ENCODE data around the gene ARFRP1. TPM values are rescaled to one million over a fixed set of nuclear protein-coding genes. Genes with fewer than 3 reads are reported as not detected.

ARFRP1 gene
- total RNA-seq, 1 experiment from 2014 or later = 74.0 TPM

DNA sequence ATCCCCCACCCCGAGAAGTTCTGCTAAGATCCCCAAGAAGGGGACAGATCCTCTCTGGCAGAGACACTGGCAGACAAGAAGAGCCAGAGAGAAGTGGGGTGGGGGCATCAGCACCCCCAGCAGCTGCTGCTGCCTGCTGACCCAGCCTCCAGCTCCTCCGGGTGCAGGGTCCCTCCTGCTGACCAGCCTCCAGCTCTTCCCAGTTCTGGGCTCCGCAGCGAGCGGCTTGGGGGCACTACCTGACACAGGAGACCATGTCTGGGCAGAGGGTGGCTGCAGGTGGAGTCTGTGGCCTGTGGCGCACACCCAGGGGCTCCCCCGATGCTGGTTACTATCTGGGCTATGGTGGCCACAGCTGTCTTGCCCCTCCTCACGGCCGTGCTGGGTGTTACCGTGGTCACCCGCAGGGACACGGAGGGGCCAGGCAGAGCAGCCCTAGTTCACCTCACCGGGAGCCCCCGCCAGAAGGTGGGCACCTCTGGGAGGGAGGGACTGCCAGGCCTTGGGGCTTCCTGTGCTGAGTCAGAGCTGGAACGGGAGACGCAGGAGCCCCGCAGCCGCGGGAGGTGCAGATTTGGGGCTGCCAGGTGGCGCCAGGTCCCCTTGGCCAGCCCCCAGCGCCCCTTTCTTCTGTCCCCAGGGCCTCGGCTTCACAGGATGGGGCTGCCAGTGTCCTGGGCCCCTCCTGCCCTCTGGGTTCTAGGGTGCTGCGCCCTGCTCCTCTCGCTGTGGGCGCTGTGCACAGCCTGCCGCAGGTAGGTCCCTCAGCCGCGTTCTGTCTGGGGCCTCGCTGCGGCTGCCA is 29.3 kb upstream of the ARFRP1 start:
- no TSS peak for BruUV-seq (replicated peaks)
- H3K36me3 Mint-ChIP-seq (ENCODE audit: insufficient read depth, unreplicated experiment) = peaks cover 65% of the 10 kb centered on the region
- TF ChIP-seq, protein P1, sequence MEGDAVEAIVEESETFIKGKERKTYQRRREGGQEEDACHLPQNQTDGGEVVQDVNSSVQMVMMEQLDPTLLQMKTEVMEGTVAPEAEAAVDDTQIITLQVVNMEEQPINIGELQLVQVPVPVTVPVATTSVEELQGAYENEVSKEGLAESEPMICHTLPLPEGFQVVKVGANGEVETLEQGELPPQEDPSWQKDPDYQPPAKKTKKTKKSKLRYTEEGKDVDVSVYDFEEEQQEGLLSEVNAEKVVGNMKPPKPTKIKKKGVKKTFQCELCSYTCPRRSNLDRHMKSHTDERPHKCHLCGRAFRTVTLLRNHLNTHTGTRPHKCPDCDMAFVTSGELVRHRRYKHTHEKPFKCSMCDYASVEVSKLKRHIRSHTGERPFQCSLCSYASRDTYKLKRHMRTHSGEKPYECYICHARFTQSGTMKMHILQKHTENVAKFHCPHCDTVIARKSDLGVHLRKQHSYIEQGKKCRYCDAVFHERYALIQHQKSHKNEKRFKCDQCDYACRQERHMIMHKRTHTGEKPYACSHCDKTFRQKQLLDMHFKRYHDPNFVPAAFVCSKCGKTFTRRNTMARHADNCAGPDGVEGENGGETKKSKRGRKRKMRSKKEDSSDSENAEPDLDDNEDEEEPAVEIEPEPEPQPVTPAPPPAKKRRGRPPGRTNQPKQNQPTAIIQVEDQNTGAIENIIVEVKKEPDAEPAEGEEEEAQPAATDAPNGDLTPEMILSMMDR (IDR thresholded peaks at IDR 0.05; ENCODE audit: unreplicated experiment) = no peak
- H3K9me3 Mint-ChIP-seq (ENCODE audit: low read depth, unreplicated experiment) = no peaks in the 10 kb centered on the region
- no peak for DNase-seq
- CTCF ChIA-PET = interaction anchor here (1.7 kb wide), 1 partner anchor 9 kb away, joined by 8 read pairs; no protein-coding TSS in a partner anchor
- intact Hi-C loops (cut with micrococcal nuclease; ENCODE audit: unreplicated experiment) = no loop called here
- H3K4me1 Mint-ChIP-seq (ENCODE audit: low read depth, unreplicated experiment) = no peaks in the 10 kb centered on the region
- no peak overlapping the region for H3K27ac Mint-ChIP-seq (ENCODE audit: unreplicated experiment)
- no peak overlapping the region for H3K4me3 Mint-ChIP-seq (ENCODE audit: low read depth, unreplicated experiment)
- no peaks in the 10 kb centered on the region for H3K27me3 Mint-ChIP-seq (ENCODE audit: unreplicated experiment)

DNA sequence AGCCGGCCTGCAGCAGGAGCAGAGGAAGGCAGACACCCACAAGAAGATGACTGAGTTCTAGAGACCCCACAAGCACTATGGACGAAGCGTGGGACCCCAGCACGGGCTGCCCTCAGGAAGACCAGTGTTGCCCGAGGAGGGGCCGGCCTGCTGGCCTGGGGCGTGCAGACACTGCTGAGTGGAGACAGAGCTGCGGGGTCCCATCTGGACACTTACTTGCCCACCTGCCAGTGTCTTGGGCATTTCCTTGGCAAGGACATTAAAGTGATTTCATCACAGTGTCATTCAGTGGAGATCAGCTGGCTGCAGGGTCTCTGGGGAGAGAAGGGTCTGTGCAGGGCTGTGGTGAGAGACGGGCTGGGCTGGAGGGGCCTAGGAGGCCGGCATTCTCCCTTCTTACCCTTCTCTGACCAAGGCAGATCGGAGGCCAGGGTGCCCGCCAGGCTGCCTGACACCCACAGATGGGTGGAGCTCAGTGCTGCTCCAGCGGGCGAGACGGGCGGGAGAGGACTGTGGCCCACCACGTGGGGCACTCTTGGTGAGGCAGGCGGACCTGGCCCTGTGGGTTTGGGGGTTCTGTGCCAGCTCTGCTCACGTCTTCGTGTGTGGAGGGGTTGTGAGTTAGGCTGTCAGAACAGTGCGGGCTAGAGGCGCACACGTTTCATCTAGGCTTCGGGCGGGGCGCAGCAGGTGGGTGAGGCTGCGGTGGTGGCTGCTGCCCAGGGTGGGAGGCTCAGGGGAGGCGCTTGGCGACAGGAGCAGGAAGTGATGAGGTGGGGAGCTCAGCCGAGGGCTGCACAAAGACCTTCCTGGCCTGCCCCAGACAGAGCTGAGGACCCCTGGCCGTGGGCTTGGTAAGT is 28.3 kb upstream of the ARFRP1 start, which contains the start of gene LIME1:
Gene LIME1 (plus strand): TSS at position 806 of the 860 bp plus-strand sequence. CDS start 886 bp downstream, outside the sequence.
- Mint-ChIP-seq H3K9me3 (ENCODE audit: low read depth, unreplicated experiment) (no peaks in the 10 kb centered on the region), H3K27ac (ENCODE audit: unreplicated experiment) (peak within 1 kb of the TSS; percentile 64), H3K4me1 (ENCODE audit: low read depth, unreplicated experiment) (no peaks in the 10 kb centered on the region), H3K4me3 (ENCODE audit: low read depth, unreplicated experiment) (no peak within 1 kb of the TSS), H3K27me3 (ENCODE audit: unreplicated experiment) (no peaks in the 10 kb centered on the region), H3K36me3 (ENCODE audit: insufficient read depth, unreplicated experiment) (peaks cover 55% of the 10 kb centered on the region)
- BruUV-seq (replicated peaks) = no TSS peak
- intact Hi-C loops (cut with micrococcal nuclease; ENCODE audit: unreplicated experiment) = no loop called here
- CTCF ChIA-PET = interaction anchor here (1.7 kb wide), 1 partner anchor 8 kb away, joined by 8 read pairs; no protein-coding TSS in a partner anchor
- no peak for DNase-seq
- TF ChIP-seq, protein P1 (IDR thresholded peaks at IDR 0.05; ENCODE audit: unreplicated experiment) = no peak

DNA sequence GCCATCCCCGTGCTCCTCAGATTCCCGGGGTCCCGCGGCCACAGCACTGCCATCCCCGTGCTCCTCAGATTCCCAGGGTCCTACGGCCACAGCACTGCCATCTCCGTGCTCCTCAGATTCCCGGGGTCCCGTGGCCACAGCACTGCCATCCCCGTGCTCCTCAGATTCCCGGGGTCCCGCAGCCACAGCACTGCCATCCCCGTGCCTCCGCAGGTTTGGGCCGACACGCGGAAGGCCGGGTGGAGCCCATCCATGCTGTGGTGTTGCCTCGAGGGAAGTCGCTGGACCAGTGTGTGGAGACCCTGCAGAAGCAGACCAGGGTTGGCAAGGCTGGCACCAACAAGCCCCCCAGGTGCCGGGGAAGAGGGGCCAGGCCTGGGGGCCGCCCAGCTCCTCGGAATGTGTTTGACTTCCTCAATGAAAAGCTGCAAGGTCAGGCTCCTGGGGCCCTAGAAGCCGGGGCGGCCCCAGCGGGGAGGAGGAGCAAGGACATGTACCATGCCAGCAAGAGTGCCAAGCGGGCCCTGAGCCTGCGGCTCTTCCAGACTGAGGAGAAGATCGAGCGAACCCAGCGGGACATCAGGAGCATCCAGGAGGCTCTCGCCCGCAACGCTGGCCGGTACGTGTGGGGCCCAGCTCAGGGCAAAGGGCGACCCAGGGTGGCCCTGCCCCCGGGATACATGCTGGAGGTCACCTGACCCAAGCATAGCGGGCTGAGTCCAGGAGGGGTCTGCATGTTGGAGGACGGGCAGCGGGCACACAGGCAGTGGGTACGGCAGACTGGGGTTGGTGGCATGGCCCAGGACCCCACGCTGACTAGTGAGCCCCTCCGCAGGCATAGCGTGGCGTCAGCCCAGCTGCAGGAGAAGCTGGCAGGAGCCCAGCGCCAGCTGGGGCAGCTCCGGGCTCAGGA is 27.4 kb upstream of the ARFRP1 start:
- H3K4me3 Mint-ChIP-seq (ENCODE audit: low read depth, unreplicated experiment) = no peak overlapping the region
- H3K9me3 Mint-ChIP-seq (ENCODE audit: low read depth, unreplicated experiment) = no peaks in the 10 kb centered on the region
- DNase-seq = no peak
- TF ChIP-seq, protein P1 (IDR thresholded peaks at IDR 0.05; ENCODE audit: unreplicated experiment) = no peak
- H3K27ac Mint-ChIP-seq (ENCODE audit: unreplicated experiment) = peak overlapping the region; percentile 19
- no peaks in the 10 kb centered on the region for H3K4me1 Mint-ChIP-seq (ENCODE audit: low read depth, unreplicated experiment)
- peaks cover 46% of the 10 kb centered on the region for H3K36me3 Mint-ChIP-seq (ENCODE audit: insufficient read depth, unreplicated experiment)
- TSS peak; percentile 47 for BruUV-seq (replicated peaks)
- H3K27me3 Mint-ChIP-seq (ENCODE audit: unreplicated experiment) = no peaks in the 10 kb centered on the region
- CTCF ChIA-PET = no interaction called here
- intact Hi-C loops (cut with micrococcal nuclease; ENCODE audit: unreplicated experiment) = no loop called here
